Glutamatergic neuron (in vitro differentiated cells): ENCODE measurements around the gene HDAC6. TPM values are rescaled to one million over a fixed set of nuclear protein-coding genes. Genes with fewer than 3 reads are reported as not detected.

Experiments
- DNase-seq: peaks from one replicate; pipeline ENCODE4 v3.0.0; 2022
- H3K27ac Mint-ChIP-seq: one replicate; pipeline ENCODE4 v1.8.0; 2020; ENCODE audit warnings: mild to moderate bottlenecking, mixed read lengths, inconsistent platforms; ENCODE audit not compliant: unreplicated experiment
- H3K27me3 Mint-ChIP-seq: one replicate; pipeline ENCODE4 v1.8.0; 2020; ENCODE audit warnings: mild to moderate bottlenecking, moderate library complexity, mixed read lengths, inconsistent platforms; ENCODE audit not compliant: unreplicated experiment
- H3K36me3 Mint-ChIP-seq: one replicate; pipeline ENCODE4 v1.8.0; 2020; ENCODE audit warnings: mild to moderate bottlenecking, mixed read lengths, inconsistent platforms; ENCODE audit not compliant: unreplicated experiment
- H3K4me1 Mint-ChIP-seq: one replicate; pipeline ENCODE4 v1.8.0; 2020; ENCODE audit warnings: mild to moderate bottlenecking, low read depth, mixed read lengths, inconsistent platforms; ENCODE audit not compliant: unreplicated experiment
- H3K4me3 Mint-ChIP-seq: one replicate; pipeline ENCODE4 v1.8.0; 2020; ENCODE audit warnings: mild to moderate bottlenecking, mixed read lengths, inconsistent platforms; ENCODE audit not compliant: unreplicated experiment
- H3K9me3 Mint-ChIP-seq: one replicate; pipeline ENCODE4 v1.8.0; 2020; ENCODE audit warnings: mild to moderate bottlenecking, moderate library complexity, mixed read lengths, inconsistent platforms; ENCODE audit not compliant: unreplicated experiment
- total RNA-seq: library from RNA; stranded (reverse); fragmentation: NEBNext Ultra II Directional; extraction: Animal tissue kit (Norgen Biotek cat#: 25700); gene quantifications from one replicate; pipeline ENCODE4 v1.2.1, GENCODE V29; 2021; ENCODE audit not compliant: unreplicated experiment
- TF ChIP-seq, protein P1 (sequence below): fragments of 200-600 bp; sonication (generic); IDR thresholded peaks from one replicate; pipeline ENCODE4 v1.5.0; 2021; ENCODE audit not compliant: partially characterized antibody, unreplicated experiment

Gene HDAC6
- total RNA-seq, 1 donor from 2014 or later: 264 TPM

DNA sequence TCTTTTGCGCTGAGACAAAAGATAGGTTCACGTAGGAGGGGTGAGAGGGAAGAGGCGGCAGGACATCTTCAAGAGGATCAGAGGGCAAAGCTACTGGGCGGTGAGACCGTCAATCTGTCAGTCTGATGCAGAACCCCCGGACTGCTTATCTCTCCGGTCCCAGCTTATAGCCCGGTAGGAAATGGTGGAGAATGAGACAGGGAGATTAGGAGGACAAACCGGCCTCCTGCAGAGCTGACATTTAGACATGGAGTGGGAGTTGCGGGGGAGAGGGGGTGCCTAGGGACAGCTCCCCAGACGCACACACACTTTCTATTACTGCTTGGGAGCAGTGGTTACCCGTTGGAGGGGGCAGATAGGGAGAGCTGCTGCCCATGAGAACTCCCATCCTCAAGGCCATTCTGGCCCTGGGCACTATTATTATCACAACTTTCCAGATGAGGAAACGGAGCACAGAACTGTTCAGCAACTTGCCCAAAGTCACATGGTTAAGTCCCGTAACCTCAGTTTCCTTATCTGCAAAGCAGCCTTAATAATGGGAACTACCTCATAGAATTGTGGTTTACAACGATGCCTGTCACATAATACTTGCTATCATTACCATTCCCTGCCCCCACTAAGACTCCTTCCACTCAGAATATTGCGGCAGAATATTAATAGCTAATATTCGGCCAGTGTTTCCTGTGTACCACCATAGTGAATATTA, 1.1 kb upstream of the HDAC6 start:
- Mint-ChIP-seq H3K27ac (peak overlapping the region; percentile 96), H3K4me3 (peak overlapping the region; percentile 95), H3K4me1 (no peaks in the 10 kb centered on the region), H3K9me3 (peaks cover 9% of the 10 kb centered on the region), H3K36me3 (no peaks in the 10 kb centered on the region), H3K27me3 (peaks cover 6% of the 10 kb centered on the region)
- TF ChIP-seq, protein P1, sequence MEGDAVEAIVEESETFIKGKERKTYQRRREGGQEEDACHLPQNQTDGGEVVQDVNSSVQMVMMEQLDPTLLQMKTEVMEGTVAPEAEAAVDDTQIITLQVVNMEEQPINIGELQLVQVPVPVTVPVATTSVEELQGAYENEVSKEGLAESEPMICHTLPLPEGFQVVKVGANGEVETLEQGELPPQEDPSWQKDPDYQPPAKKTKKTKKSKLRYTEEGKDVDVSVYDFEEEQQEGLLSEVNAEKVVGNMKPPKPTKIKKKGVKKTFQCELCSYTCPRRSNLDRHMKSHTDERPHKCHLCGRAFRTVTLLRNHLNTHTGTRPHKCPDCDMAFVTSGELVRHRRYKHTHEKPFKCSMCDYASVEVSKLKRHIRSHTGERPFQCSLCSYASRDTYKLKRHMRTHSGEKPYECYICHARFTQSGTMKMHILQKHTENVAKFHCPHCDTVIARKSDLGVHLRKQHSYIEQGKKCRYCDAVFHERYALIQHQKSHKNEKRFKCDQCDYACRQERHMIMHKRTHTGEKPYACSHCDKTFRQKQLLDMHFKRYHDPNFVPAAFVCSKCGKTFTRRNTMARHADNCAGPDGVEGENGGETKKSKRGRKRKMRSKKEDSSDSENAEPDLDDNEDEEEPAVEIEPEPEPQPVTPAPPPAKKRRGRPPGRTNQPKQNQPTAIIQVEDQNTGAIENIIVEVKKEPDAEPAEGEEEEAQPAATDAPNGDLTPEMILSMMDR: no peak
- DNase-seq: no peak

DNA sequence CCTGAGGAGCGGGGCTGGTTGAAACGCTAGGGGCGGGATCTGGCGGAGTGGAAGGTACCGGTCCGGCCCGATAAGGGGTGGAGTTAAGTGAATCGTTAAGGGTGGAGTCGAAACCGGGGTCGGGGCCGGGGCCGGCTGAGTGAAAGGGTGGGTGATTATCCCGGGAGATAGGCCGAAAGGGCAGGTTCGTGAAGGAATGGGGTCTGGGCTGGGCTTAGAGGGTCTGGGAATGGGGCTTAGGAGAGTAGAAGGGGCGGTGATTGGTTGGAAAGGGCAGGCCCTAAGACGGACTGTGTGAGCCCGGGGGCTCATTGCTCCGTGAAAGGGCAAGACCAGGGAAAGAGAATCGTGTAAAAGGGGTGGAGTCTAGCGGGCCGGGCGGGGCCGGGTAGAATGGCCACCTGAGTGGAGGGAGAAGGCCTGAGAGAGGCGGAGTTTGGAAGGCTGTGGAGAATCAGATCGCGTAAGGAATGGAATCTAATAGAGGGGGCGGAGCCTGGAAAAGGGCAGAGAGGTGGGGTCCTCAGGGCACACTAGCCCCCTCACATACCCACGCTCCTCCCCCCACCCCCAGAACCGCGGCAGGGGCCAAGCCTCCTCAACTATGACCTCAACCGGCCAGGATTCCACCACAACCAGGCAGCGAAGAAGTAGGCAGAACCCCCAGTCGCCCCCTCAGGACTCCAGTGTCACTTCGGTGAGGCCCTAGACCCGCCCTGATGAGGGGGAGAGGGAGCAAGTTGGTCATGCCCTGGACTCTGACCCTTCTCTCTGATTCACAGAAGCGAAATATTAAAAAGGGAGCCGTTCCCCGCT, 430 bp downstream of the HDAC6 start:
- peaks cover 8% of the 10 kb centered on the region for H3K27me3 Mint-ChIP-seq
- no peaks in the 10 kb centered on the region for H3K36me3 Mint-ChIP-seq
- H3K9me3 Mint-ChIP-seq: peaks cover 9% of the 10 kb centered on the region
- no peaks in the 10 kb centered on the region for H3K4me1 Mint-ChIP-seq
- H3K4me3 Mint-ChIP-seq: peak overlapping the region; percentile 95
- TF ChIP-seq, protein P1: no peak
- H3K27ac Mint-ChIP-seq: peak overlapping the region; percentile 93
- DNase-seq: peak; percentile 75

- TF ChIP-seq, protein P1: no peak
- no peak for DNase-seq
- Mint-ChIP-seq H3K27ac (peak overlapping the region; percentile 93), H3K4me1 (no peaks in the 10 kb centered on the region), H3K27me3 (peaks cover 8% of the 10 kb centered on the region), H3K36me3 (no peaks in the 10 kb centered on the region), H3K4me3 (peak overlapping the region; percentile 95), H3K9me3 (peaks cover 9% of the 10 kb centered on the region)
These were observed 986 bp downstream of the HDAC6 start for GRCh38 chrX:48802905-48803200.

- TF ChIP-seq, protein P1: no peak
- H3K4me1 Mint-ChIP-seq: no peaks in the 10 kb centered on the region
- H3K36me3 Mint-ChIP-seq: no peaks in the 10 kb centered on the region
- DNase-seq: no peak
- no peak overlapping the region for H3K4me3 Mint-ChIP-seq
- H3K27me3 Mint-ChIP-seq: peaks cover 6% of the 10 kb centered on the region
- H3K27ac Mint-ChIP-seq: peak overlapping the region; percentile 29
- H3K9me3 Mint-ChIP-seq: peaks cover 8% of the 10 kb centered on the region
These were observed 4.2 kb downstream of the HDAC6 start for GRCh38 chrX:48806081-48806480.

- Mint-ChIP-seq H3K36me3 (no peaks in the 10 kb centered on the region), H3K4me1 (no peaks in the 10 kb centered on the region), H3K4me3 (no peak overlapping the region), H3K27me3 (no peaks in the 10 kb centered on the region), H3K27ac (no peak overlapping the region), H3K9me3 (peaks cover 3% of the 10 kb centered on the region)
- DNase-seq: no peak
- TF ChIP-seq, protein P1: no peak
These were observed 11.8 kb downstream of the HDAC6 start for GRCh38 chrX:48813644-48814043.
